GM12878 (cell line): ENCODE measurements around the gene CYBC1. TPM values are rescaled to one million over a fixed set of nuclear protein-coding genes. Genes with fewer than 3 reads are reported as not detected.

Source experiments
- ATF7 ChIP-seq: fragments of 450-650 bp; IDR thresholded peaks from 2 replicates; pipeline ENCODE4 v1.6.1; 2016; ENCODE audit warnings: low read depth, mild to moderate bottlenecking
- CBFB ChIP-seq: IDR thresholded peaks from 2 replicates; pipeline ENCODE4 v1.6.1; 2016; ENCODE audit warnings: antibody characterized with exemption, low read depth
- CHD4 ChIP-seq: fragments of 200-600 bp; sonication (generic); IDR thresholded peaks from 2 replicates; pipeline ENCODE4 v1.6.1; 2016; ENCODE audit warnings: mild to moderate bottlenecking
- GATAD2B ChIP-seq: fragments of 450-650 bp; conservative IDR thresholded peaks from 2 replicates; pipeline ENCODE4 v1.6.1; 2017; ENCODE audit warnings: low read depth, mild to moderate bottlenecking, moderate library complexity
- JUND ChIP-seq: IDR thresholded peaks from 2 replicates; pipeline ENCODE4 v1.6.1; 2012; ENCODE audit warnings: low read depth, mild to moderate bottlenecking, low read length, improper control_type of control experiment, moderate library complexity
- PAX5 ChIP-seq: IDR thresholded peaks from 2 replicates; pipeline ENCODE4 v1.6.1; 2011; ENCODE audit warnings: low read depth, low read length, borderline replicate concordance
- PAX8 ChIP-seq: fragments of 450-650 bp; IDR thresholded peaks from 2 replicates; pipeline ENCODE4 v1.6.1; 2017; ENCODE audit warnings: mild to moderate bottlenecking, moderate library complexity
- PML ChIP-seq: IDR thresholded peaks from 2 replicates; pipeline ENCODE4 v1.6.1; 2012; ENCODE audit warnings: low read length, inconsistent platforms
- RCOR1 ChIP-seq: conservative IDR thresholded peaks from 2 replicates; pipeline ENCODE4 v1.6.1; 2012; ENCODE audit warnings: low read depth, low read length, improper control_type of control experiment
- SUZ12 ChIP-seq: fragments of 200-600 bp; sonication (generic); IDR thresholded peaks from one replicate; pipeline ENCODE4 v1.6.1; 2018; ENCODE audit warnings: antibody characterized with exemption, mild to moderate bottlenecking; ENCODE audit not compliant: unreplicated experiment
- polyA plus RNA-seq, 11 experiments: library from polyadenylated mRNA; depleted of rRNA in 4 of 11; unstranded in 6 of 11; stranded (reverse) in 5 of 11; fragments of >200 nt; fragmentation: Nextera tagmentation in 4 of 11; fragmentation: Illumina TruSeq in 1 of 11; extraction: Ambion mirVana in 4 of 11; extraction: Trizol in 1 of 11; gene quantifications; 1 replicate in 1 of 11; 2 replicates in 10 of 11; pipeline versions ENCODE4 v1.2.1 to v1.2.3, GENCODE V29; 2011 to 2016; ENCODE audit warnings: inconsistent platforms in 2 of 11, missing spikeins in 2 of 11, low read depth in 1 of 11
- total RNA-seq, 4 experiments: library from RNA; depleted of rRNA in 3 of 4; stranded (reverse); fragments of >200 nt in 3 of 4; fragmentation: Illumina TruSeq in 1 of 4; extraction: Trizol in 1 of 4; gene quantifications; 2 replicates each; pipeline versions ENCODE4 v1.2.1 to v1.2.3, GENCODE V29; 2013 to 2021
- TF ChIP-seq, protein P1 (sequence below): fragments of 150-350 bp; IDR thresholded peaks from 2 replicates; pipeline ENCODE4 v1.6.1; 2016; ENCODE audit warnings: low read depth, low read length
- TF ChIP-seq, protein P2 (sequence below): fragments of 450-650 bp; IDR thresholded peaks from 2 replicates; pipeline ENCODE4 v1.6.1; 2017; ENCODE audit warnings: antibody characterized with exemption, mild to moderate bottlenecking, moderate library complexity
- TF ChIP-seq, protein P3 (sequence below): IDR thresholded peaks from 2 replicates; pipeline ENCODE4 v1.6.1; 2011; ENCODE audit warnings: low read depth, low read length, improper control_type of control experiment, borderline replicate concordance
- TF ChIP-seq, protein P4 (sequence below): fragments of 450-650 bp; IDR thresholded peaks from 2 replicates; pipeline ENCODE4 v1.6.1; 2017; ENCODE audit warnings: mild to moderate bottlenecking, moderate library complexity
- TF ChIP-seq, protein P5 (sequence below): fragments of 450-650 bp; IDR thresholded peaks from 2 replicates; pipeline ENCODE4 v1.6.1; 2018; ENCODE audit warnings: mild to moderate bottlenecking, low read depth, moderate library complexity; ENCODE audit not compliant: partially characterized antibody

The CYBC1 gene
- total and polyA plus RNA-seq, 10 of the 15 experiments (the other 5 are each of a cell fraction or from before 2014, with no cell fraction given): 4.2 to 162 (median 133) TPM

DNA sequence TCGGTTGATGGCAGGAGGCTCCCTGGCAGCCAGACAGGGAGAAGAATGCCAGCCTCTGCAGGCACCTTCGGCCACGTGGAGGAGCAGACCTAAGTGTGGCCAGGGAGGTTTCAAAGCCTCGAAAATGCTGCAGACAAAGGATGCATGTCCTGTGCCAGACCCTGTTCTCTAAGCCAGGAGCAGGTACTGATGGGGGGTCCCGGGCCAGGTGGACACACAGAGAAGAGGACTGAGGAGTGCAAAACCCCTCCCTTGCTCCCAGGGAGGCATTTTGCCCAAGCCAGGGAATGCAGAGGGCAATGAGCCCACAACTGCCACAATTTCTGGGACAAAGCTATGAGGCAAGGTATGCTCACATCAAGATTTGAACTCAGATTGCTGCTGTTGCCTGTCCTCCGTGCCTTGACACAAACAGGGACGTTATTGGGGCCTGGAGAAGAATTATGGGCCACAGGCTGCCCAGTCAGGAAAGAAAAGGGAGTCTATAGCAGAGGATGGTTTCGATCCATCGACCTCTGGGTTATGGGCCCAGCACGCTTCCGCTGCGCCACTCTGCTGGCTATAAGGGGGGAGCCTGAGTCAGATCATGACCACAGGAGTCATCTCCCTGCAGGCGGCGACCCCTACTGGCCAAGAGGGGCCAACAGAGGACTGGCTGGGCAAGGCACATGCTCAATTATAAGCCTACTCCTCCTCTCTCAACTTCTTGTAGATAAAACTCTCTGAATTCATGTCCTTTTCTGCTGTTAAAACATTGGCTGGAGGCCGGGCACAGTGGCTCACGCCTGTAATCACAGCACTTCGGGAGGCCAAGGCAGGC is 43.9 kb upstream of the CYBC1 start (continued):
- TF ChIP-seq, protein P1, sequence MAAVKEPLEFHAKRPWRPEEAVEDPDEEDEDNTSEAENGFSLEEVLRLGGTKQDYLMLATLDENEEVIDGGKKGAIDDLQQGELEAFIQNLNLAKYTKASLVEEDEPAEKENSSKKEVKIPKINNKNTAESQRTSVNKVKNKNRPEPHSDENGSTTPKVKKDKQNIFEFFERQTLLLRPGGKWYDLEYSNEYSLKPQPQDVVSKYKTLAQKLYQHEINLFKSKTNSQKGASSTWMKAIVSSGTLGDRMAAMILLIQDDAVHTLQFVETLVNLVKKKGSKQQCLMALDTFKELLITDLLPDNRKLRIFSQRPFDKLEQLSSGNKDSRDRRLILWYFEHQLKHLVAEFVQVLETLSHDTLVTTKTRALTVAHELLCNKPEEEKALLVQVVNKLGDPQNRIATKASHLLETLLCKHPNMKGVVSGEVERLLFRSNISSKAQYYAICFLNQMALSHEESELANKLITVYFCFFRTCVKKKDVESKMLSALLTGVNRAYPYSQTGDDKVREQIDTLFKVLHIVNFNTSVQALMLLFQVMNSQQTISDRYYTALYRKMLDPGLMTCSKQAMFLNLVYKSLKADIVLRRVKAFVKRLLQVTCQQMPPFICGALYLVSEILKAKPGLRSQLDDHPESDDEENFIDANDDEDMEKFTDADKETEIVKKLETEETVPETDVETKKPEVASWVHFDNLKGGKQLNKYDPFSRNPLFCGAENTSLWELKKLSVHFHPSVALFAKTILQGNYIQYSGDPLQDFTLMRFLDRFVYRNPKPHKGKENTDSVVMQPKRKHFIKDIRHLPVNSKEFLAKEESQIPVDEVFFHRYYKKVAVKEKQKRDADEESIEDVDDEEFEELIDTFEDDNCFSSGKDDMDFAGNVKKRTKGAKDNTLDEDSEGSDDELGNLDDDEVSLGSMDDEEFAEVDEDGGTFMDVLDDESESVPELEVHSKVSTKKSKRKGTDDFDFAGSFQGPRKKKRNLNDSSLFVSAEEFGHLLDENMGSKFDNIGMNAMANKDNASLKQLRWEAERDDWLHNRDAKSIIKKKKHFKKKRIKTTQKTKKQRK: no peak
- TF ChIP-seq CHD4 (no peak), GATAD2B (0 out of 2 replicates have a peak, but pooled peaks have one; percentile 58), JUND (no peak), RCOR1 (no peak), PML (0 out of 2 replicates have a peak, but pooled peaks have one; percentile 48), CBFB (peak; percentile 53; the same call in 1 of the 2 replicates), SUZ12 (no peak), ATF7 (peak; percentile 59), PAX5 (no peak), PAX8 (no peak)
- TF ChIP-seq, protein P2, sequence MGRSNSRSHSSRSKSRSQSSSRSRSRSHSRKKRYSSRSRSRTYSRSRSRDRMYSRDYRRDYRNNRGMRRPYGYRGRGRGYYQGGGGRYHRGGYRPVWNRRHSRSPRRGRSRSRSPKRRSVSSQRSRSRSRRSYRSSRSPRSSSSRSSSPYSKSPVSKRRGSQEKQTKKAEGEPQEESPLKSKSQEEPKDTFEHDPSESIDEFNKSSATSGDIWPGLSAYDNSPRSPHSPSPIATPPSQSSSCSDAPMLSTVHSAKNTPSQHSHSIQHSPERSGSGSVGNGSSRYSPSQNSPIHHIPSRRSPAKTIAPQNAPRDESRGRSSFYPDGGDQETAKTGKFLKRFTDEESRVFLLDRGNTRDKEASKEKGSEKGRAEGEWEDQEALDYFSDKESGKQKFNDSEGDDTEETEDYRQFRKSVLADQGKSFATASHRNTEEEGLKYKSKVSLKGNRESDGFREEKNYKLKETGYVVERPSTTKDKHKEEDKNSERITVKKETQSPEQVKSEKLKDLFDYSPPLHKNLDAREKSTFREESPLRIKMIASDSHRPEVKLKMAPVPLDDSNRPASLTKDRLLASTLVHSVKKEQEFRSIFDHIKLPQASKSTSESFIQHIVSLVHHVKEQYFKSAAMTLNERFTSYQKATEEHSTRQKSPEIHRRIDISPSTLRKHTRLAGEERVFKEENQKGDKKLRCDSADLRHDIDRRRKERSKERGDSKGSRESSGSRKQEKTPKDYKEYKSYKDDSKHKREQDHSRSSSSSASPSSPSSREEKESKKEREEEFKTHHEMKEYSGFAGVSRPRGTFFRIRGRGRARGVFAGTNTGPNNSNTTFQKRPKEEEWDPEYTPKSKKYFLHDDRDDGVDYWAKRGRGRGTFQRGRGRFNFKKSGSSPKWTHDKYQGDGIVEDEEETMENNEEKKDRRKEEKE: no peak
- TF ChIP-seq, protein P3, sequence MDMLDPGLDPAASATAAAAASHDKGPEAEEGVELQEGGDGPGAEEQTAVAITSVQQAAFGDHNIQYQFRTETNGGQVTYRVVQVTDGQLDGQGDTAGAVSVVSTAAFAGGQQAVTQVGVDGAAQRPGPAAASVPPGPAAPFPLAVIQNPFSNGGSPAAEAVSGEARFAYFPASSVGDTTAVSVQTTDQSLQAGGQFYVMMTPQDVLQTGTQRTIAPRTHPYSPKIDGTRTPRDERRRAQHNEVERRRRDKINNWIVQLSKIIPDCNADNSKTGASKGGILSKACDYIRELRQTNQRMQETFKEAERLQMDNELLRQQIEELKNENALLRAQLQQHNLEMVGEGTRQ: no peak
- TF ChIP-seq, protein P4, sequence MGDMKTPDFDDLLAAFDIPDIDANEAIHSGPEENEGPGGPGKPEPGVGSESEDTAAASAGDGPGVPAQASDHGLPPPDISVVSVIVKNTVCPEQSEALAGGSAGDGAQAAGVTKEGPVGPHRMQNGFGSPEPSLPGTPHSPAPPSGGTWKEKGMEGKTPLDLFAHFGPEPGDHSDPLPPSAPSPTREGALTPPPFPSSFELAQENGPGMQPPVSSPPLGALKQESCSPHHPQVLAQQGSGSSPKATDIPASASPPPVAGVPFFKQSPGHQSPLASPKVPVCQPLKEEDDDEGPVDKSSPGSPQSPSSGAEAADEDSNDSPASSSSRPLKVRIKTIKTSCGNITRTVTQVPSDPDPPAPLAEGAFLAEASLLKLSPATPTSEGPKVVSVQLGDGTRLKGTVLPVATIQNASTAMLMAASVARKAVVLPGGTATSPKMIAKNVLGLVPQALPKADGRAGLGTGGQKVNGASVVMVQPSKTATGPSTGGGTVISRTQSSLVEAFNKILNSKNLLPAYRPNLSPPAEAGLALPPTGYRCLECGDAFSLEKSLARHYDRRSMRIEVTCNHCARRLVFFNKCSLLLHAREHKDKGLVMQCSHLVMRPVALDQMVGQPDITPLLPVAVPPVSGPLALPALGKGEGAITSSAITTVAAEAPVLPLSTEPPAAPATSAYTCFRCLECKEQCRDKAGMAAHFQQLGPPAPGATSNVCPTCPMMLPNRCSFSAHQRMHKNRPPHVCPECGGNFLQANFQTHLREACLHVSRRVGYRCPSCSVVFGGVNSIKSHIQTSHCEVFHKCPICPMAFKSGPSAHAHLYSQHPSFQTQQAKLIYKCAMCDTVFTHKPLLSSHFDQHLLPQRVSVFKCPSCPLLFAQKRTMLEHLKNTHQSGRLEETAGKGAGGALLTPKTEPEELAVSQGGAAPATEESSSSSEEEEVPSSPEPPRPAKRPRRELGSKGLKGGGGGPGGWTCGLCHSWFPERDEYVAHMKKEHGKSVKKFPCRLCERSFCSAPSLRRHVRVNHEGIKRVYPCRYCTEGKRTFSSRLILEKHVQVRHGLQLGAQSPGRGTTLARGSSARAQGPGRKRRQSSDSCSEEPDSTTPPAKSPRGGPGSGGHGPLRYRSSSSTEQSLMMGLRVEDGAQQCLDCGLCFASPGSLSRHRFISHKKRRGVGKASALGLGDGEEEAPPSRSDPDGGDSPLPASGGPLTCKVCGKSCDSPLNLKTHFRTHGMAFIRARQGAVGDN: no peak
- TF ChIP-seq, protein P5, sequence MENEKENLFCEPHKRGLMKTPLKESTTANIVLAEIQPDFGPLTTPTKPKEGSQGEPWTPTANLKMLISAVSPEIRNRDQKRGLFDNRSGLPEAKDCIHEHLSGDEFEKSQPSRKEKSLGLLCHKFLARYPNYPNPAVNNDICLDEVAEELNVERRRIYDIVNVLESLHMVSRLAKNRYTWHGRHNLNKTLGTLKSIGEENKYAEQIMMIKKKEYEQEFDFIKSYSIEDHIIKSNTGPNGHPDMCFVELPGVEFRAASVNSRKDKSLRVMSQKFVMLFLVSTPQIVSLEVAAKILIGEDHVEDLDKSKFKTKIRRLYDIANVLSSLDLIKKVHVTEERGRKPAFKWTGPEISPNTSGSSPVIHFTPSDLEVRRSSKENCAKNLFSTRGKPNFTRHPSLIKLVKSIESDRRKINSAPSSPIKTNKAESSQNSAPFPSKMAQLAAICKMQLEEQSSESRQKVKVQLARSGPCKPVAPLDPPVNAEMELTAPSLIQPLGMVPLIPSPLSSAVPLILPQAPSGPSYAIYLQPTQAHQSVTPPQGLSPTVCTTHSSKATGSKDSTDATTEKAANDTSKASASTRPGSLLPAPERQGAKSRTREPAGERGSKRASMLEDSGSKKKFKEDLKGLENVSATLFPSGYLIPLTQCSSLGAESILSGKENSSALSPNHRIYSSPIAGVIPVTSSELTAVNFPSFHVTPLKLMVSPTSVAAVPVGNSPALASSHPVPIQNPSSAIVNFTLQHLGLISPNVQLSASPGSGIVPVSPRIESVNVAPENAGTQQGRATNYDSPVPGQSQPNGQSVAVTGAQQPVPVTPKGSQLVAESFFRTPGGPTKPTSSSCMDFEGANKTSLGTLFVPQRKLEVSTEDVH: no peak
